Frontal cortex (tissue), 4 donors: ENCODE data around the gene PDZK1IP1. TPM values are rescaled to one million over a fixed set of nuclear protein-coding genes. Genes with fewer than 3 reads are reported as not detected.

Experiments used
- DNase-seq, 2 donors: peaks; one replicate each; pipeline ENCODE4 v3.0.0; 2012; ENCODE audit warnings: low spot score in 2 of 2
- FAIRE-seq: peaks from 2 replicates; lab custom pipeline; 2012; peaks lifted over from hg19 to GRCh38; lab: Jason Lieb, UNC
- total RNA-seq: library from RNA; depleted of rRNA; stranded (reverse); fragments of >200 nt; gene quantifications from one replicate; pipeline ENCODE4 v1.2.3, GENCODE V29; 2014
- donor health status: control.
- donor health status: control.
- donor health status: control.

The PDZK1IP1 gene, protein sequence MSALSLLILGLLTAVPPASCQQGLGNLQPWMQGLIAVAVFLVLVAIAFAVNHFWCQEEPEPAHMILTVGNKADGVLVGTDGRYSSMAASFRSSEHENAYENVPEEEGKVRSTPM
- not detected for total RNA-seq

DNA sequence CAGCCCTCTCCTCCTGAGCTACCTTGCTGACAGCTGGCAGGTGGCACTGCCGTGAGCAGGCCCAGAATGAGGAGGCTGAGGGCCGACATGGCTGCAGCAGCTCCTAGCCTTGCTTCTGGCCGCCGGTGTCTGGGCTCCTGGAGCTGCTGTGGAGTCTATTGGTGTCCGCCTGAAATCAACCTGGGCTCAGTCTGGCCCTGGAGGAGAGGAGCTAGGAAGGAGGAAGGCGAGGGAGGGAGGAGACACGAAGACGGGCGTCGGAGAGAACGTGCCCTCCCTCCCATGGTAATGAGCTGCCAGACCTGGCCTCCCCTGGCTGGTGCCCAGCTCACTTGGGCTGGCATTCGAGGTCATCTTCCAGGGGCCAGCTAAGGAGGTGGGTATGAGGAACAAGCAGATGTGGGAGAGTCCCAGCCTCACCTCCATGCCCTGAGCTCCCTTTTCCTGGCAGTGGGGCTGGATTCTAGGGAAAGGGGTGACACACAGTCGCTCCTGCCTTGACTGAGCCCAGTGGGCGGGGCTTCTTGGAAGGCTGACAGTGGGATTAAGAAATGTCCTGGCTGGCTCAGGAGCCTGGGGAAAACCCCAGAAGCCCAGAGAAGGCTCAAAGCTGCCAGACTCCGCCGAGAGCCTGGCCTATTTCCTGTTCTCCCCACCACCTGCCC lies at the start of gene PDZK1IP1:
Gene PDZK1IP1, minus strand, starts transcription at position 193 of the 665 bp plus-strand sequence. Its CDS starts 104 bp downstream, at position 89.
- no peak for FAIRE-seq
- peak in 1 of 2 donors; percentile 34 for DNase-seq

DNA sequence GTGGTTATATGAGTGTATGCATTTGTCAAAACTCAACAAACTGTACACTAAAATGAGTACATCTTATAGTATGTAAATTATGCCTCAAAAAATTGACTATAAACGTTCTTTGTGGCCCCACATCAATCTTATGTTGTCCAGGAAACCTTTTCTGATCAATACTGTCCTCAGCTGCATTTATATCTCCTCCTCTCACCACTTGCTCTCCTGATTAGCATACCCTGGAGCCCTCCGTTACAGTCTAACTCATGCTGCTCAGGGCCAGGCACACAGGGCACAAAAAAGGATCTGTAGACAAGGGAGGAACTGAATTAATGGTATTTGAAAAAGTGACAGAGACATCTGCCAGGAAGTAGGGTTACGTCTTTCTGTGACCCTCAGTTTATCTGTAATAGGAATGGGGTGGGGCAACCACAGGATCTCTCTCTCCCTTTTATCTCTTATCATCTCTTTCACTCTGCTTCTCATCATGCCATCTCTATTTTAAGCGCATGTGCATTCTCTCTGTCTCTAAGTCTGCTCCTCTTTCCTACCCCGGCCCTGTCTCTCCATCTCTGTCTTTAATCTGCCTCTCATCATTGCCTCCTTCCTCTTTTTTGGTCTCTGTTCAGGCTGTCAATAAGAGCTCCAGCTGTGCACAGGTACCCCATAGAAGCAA lies 49.2 kb upstream of the PDZK1IP1 start:
- FAIRE-seq, result no peak

DNA sequence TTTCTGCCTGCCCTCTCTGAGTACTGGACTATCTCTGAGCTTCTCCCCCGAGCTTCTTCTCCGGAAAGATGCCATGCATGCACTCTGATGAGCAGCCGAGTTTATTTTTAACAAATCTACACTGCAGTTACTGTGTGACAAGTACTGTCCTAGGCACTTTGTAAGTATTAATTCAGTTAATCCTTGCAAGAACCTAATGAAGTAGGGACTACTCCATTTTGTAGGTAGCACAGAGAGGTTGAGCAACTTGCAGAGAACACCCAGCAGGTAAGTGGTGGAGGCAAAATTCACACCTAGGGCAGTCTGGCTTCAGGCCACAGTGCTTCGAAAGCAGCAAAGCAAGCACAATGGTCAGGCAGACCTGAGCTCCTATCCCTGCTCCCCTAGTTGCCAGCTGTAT lies 46.0 kb upstream of the PDZK1IP1 start:
- FAIRE-seq (no peak), DNase-seq (no peak)

More for the DNA sequence above, 49.2 kb upstream of the PDZK1IP1 start:
- DNase-seq, result no peak

DNA sequence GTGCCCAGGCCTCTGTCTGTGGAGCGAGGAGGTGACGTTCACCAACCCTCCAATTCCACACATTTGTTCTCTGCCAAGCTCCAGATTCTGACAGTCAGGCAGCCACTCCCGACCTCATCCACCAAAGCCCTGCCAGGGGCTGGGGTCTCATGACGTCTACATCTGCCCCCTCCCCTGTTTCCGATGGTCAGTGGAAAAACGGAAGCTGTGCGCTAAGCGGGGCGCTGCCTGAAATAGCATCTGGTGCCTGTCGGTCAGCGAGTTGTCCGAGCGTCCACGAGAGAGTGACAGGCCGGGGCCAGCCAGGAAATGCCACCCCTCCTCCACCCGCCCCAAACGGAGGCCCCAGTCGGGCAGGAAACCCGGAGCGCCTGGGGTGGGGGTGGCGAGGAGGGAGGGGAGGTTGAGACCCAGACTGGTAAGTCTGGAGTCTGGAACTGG lies 45.4 kb upstream of the PDZK1IP1 start:
- FAIRE-seq (no peak), DNase-seq (no peak)

DNA sequence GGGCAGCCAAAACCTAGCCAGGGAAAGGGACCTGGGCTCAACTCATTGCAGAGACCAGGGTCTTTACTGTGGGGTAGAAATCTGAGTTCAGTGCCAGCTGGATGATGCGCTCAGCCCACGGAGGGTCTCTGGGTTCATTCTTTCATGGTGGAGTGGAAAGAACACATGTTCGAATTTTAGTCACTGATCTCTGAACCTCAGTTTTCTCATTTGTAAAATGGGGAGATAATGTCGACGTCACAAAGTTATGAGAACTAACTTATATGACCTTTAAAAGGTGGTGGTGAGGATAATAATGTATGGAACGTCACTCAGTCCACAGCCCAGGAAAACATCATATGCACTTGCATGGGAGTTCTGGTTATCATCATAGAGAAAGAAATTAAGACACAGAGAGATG lies 43.4 kb upstream of the PDZK1IP1 start:
- no peak for DNase-seq

DNA sequence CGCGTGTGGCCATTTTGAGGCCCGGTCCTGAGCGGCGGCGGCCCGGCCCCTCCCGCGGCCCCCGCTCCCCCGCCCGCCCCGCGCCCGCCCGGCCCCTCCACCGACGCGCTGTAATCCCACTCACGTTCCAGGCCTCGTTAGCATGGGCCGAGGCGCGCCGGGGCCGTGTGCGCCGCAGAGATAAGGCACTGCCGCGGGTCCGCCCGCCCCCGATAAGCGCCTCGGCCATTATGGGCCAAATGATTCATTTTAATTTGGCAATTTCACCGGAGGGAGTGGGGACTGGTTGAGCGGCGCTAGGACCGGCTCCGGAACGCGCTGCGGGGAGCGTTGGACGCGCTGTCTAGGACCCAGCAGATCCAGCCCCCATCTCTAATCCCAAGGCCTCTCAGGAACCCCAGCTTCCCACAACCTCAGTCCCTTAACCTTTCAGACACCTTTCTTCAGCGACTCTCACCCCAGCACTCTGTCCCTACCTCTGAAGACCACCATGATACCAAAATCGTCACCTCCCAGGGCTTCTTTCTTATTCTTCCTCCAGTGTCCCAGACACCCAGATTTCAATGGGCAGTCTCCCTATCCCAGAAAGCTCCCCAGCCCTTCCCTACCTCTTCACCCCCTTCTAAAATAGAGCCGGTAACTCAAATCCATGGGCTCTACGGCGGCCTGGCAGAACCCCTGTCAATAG lies 42.5 kb upstream of the PDZK1IP1 start, which contains the start of gene TAL1:
Gene TAL1, minus strand, starts transcription at position 39 of the 688 bp plus-strand sequence. CDS start 6,337 bp downstream, outside the sequence.
- no peak for DNase-seq
- no peak for FAIRE-seq

More for the DNA sequence above, 43.4 kb upstream of the PDZK1IP1 start:
- FAIRE-seq, result no peak

DNA sequence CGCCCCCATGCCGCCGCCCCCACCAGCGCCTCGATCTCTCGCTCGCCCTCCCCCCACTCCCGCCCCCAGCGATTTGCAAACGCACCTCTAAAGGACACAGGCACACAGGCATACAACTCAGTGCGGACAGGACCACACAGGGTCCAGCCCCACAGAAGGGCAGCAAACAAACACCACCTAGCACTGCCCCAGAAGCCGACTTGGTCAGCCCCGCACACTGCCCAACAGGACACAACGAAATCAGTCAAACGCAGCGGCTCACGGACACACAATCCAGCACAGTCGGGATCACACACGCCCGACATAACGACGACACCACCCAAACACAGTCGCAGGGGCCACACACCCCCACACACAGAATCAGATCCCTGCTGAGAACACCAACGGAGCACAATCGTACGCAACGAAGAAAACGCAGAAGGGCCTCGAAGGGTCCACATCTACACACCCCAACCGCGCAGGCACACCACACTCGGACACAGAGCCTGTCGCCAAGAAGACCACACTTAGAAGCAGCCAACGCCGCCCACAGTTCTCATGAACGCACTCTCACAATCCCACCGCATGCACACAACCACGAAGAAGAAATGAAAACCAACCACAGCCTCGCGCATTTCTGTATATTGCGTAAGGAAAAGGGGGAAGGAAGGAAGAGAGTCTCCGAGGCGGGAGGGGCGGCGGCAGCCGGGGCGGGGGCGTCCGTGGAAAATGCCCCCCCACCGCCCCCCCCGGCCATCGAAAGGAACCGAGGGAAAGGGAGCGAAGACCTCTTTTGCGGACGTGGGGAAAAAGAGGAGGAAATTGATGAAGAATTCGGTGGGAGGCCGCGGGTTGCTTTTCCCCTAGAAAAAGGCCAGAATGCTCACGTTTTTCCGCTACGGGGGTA lies 41.7 kb upstream of the PDZK1IP1 start:
- no peak for FAIRE-seq
- no peak for DNase-seq

DNA sequence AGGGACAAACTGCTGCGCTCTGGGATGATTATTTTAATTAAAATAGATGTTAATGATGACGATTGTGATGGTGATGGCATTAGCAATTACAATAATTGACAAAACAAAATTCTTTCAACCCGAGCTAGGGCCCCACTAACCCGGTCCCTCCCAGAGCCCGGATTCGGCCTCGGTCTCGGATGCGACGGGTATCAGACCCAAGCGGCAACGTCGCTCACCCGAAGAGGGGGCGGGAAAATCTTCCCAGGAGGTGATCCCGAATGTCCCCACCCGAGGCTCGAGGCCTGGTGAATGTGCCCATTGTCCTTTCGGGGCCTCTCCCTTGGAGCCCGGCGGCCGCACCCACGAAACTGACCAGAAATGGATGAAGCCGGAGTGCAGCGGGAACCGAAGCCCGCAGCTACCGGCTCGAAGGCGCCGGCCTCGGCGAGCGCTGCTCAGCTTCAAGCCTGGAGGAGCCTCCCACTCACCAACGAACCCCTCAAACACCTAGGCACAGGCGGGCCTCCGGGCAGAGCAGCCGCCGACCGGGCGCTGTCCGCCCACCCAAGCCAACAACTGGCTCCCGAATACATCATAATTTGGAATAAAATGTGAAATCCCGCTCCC lies 41.0 kb upstream of the PDZK1IP1 start:
- no peak for FAIRE-seq
- no peak for DNase-seq

DNA sequence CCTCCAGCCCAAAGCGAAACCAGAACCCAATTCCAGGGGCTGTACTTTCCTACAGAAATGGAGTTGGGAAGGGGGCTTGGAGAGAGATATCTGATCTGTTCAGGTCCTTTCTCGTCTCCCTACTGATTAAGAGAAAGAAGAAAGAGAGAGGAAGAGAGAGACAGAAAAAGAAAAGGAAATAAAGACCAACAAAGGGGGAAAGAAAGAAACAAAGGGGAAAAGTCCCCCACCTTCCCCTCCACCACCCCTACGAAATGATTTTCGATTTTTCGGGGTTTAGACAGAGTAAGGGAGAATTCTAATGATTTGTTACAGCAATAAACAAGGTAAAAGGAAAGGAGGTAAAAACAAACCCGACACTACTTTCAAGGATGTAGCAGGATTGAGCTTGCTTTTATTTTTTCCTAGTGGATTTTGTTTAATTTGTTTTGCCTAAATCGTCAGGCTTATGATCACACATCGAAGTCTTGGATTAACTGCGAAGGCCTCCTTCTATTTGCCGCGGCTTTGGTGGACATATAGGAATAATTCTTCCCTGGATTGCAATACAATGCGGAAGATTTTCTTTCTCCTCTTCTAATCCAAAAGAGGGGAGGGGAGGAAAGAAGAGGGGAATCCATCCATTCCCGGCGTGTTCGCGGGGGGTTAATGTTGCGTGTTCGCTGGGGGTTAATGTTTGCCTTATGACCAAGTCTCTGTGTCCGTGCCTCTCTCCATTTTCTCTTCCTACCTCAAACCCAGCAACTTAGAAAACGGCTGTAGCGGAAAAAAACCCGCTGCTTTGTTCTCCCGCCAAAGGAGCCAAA lies 40.3 kb upstream of the PDZK1IP1 start:
- no peak for DNase-seq
- FAIRE-seq, result no peak

DNA sequence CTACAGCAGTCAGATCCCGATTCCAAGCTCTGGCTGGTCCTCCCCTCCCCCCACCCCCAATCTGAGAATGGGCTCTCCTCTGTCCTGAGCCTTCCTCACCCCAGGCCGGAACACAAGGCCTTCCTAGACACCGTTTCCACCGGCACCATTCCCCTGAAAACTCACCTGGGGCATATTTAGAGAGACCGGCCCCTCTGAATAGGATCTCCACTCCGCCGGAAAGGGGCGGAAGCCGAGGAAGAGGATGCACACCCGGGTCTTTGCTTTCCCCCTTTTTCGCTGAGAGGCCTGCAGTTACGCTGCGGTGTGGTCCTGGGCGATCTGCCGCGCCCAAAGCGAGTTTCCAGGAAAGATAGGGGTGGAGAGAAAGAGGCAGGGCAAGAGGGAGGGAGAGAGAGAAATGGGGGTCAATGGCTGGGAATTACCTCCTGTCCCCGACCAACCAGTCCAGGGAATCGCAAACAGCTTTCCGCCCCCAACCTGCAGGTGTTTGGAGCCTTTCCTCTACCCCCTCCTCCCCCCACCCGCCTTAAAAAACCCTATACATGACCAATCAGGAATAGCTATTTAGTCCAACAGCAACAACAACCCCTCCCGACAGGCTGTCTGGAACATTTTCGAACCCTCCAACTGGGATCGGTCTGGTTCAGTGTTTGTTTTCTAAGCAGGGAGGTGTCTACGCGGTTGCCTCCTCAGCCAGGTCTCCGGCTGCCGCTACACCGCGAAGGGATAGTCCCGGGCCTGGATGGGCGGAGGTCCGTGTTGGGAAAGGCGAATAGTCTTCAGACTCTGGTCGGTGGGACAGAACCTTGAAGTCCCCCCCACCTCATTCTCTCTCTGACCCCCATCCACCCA lies 39.4 kb upstream of the PDZK1IP1 start:
- no peak for DNase-seq
- no peak for FAIRE-seq

DNA sequence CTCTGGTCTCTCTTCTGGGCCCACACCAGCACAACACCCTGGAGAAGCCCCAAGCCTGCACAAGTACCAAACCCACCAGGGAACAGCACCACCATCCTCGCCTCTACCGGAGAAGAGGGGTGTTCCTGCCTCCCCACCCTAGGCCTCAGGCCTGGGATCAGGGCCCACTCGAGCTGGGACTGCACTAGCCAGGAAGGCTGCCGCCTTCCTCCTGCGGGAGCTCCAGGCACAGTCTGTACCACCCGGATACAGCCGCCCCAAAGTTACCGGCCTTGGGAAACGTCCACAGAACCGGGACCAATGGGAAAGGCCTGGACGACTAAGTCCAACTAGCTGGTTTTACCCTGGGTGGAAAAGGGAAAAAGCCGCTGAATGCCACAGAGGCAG lies 38.8 kb upstream of the PDZK1IP1 start:
- FAIRE-seq (no peak), DNase-seq (no peak)

DNA sequence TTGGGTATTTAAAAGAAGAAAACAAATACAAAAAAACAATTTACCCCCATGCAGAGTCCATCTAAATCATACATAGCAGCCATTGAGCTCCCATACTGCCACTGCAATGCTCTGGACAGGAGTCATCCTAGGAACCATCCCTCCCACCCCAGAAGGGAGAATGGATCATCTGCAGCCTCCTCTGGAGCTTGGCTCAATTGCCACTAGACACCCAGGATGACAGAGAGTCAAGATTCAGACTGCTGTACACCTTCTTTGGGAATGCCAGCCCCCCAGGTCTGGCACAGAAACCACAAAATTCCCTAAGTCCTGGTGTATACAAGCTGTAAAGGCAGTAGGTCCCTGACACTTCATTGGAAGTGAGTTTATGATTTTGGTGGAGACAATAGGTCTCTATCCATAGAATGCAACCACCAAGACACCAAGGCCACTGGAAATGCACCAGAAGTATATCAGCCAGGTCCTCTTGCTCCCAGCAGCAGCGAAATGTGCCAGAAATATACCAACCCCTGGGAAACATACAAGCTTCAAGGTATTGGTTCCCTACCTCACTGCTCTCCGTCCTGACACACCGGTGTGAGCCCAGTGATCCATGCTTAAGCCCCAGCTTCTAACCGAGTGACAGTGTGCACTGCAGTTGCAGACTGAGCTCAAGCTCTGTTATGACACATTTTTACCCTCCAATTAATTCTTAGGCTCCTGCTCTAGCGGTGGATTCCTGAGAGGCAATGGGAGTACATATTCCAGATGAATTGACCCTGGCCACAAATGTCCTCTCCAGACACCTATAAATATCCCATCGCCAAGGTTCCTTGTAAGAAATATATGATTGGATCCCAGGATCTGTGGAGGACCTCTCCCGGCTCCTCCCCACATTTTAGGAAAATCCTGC lies 37.8 kb upstream of the PDZK1IP1 start:
- no peak for DNase-seq
- no peak for FAIRE-seq

DNA sequence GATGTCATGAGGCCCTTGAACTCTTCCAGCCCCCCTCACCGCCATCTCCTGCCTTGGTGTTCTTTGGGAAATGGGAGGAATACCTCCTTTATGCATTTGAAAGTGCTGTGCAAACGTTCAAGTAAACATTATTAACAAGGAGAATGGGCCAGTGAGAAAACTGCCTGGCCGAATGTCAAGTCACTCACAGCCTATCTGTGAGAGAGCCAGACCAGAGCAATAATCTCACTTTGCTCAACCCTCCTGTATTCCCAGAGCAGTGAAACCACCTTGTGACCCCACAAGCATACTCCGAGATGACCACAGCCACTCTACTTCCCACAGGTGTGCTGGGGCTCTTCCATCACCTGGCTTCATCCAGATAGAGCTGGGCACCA lies 37.0 kb upstream of the PDZK1IP1 start:
- DNase-seq (no peak), FAIRE-seq (no peak)

DNA sequence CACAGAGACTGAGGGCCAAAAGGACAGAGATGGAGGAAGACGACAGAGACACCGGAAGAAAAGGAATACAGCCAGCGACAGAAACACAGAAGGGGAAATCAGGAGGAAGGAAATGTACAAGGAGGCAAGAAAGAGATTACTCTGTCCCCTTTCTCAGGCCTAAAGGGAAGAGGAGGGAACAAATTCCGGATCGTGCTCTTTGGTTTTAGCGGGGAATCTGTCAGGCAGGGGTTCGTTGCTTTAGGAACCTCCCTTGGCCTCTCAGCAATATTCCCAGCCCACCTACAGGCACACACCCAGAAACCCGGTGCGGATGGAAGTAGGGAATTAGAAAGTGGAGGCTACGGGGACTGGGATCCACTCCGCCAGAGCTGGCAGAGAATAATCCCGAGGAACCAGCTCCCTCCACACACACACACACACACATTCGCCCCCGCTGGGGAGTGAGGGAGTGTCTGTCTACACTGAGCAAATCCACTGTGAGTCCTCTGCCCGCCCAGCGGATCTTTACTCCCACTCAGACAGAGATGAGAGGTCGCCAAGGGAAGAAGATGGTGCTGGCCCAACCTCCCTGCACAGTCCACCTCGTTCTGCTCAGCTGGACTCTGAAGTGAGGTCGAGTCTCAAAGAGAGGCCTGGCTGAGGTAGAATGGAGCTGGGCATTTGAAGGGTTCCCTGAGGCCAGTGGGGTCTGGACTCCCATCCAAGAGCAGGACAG lies 36.4 kb upstream of the PDZK1IP1 start:
- DNase-seq (no peak), FAIRE-seq (no peak)

DNA sequence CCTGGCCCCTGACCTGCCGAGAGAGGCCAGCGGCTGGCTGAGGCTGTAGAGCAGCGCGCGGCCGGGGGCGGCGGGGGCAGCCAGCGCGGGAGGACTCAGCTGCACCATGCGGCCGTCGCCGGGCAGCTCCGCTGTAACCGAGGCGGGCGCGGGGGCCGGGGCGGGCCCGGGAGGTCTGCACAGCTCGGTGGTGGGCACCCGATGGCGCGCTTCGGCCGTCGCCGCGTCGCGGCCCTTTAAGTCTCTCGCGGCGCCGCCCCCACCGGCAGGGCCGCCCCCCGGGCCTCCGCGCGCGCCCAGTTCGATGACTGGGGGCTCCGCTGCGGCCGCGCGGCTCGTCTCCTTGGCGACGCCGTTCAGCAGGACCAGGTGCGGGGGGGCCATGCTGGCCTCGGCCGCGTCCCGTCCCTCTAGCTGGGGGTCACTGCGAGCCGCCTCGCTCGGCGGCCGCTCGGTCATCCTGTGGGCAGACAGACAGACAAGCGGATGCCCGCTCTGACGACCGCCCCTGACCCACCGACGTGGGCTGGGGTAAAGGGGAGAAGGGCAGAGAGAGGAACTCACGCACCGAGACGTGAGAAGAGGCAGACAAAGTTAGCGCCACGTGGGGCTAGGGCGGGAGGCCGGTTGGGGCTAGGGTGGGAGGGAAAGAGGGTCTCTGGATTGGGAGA lies 35.7 kb upstream of the PDZK1IP1 start:
- FAIRE-seq (no peak), DNase-seq (no peak)
